ENCODE results near the gene CHRNA1. TPM values are rescaled to one million over a fixed set of nuclear protein-coding genes. Genes with fewer than 3 reads are reported as not detected.

CHRNA1 gene
- total RNA-seq, 1 experiment from 2014 or later = 1.8 TPM

GRCh38 chr2:174728096-174728495 is 36.2 kb downstream of the CHRNA1 start:
- no peak for DNase-seq
- Histone ChIP-seq H3K4me3 (ENCODE audit: low read length) (no peak overlapping the region), H3K27ac (ENCODE audit: low read length) (no peak overlapping the region), H4K20me1 (ENCODE audit: low read length) (no peaks in the 10 kb centered on the region), H2AFZ (ENCODE audit: low read length) (no peak overlapping the region), H3K9me3 (ENCODE audit: low read length) (no peaks in the 10 kb centered on the region), H3K4me1 (ENCODE audit: insufficient read depth, low read length) (no peaks in the 10 kb centered on the region), H3K4me2 (ENCODE audit: low read length) (no peak overlapping the region), H3K9me2 (replicated peaks; ENCODE audit: low read length) (no peaks in the 10 kb centered on the region), H3K36me3 (ENCODE audit: low read depth, low read length) (no peaks in the 10 kb centered on the region), H3K9ac (ENCODE audit: low read length) (no peak overlapping the region), H3F3A (ENCODE audit: low read length, unreplicated experiment) (no peaks in the 10 kb centered on the region), H3K27me3 (ENCODE audit: low read length) (peaks cover 16% of the 10 kb centered on the region), H3K79me2 (ENCODE audit: low read length) (no peaks in the 10 kb centered on the region)
- no peak for ATAC-seq
- no TSS peak for BruUV-seq (replicated peaks)
- intact Hi-C loops (cut with micrococcal nuclease) = no loop called here
- TF ChIP-seq EZH2phosphoT487 (IDR thresholded peaks at IDR 0.05; ENCODE audit: borderline replicate concordance, low read length) = no peak
- TF ChIP-seq CTCF (conservative IDR thresholded peaks at IDR 0.05; ENCODE audit: low read depth, low read length) = no peak
- no peak for TF ChIP-seq EZH2 (IDR thresholded peaks at IDR 0.05; ENCODE audit: low read length, unreplicated experiment)
- POLR2A ChIA-PET (ENCODE audit: unreplicated experiment) = no interaction called here
- CTCF ChIA-PET = no interaction called here

GRCh38 chr2:174726212-174726611 is 38.1 kb downstream of the CHRNA1 start:
- BruUV-seq (replicated peaks) = no TSS peak
- no peaks in the 10 kb centered on the region for H3K79me2 ChIP-seq (ENCODE audit: low read length)
- H3K9me3 ChIP-seq (ENCODE audit: low read length) = no peaks in the 10 kb centered on the region
- POLR2A ChIA-PET (ENCODE audit: unreplicated experiment) = no interaction called here
- TF ChIP-seq EZH2 (IDR thresholded peaks at IDR 0.05; ENCODE audit: low read length, unreplicated experiment) (no peak), CTCF (conservative IDR thresholded peaks at IDR 0.05; ENCODE audit: low read depth, low read length) (no peak), EZH2phosphoT487 (IDR thresholded peaks at IDR 0.05; ENCODE audit: borderline replicate concordance, low read length) (no peak)
- H4K20me1 ChIP-seq (ENCODE audit: low read length) = no peaks in the 10 kb centered on the region
- no peak overlapping the region for H3K4me3 ChIP-seq (ENCODE audit: low read length)
- CTCF ChIA-PET = no interaction called here
- H3K4me1 ChIP-seq (ENCODE audit: insufficient read depth, low read length) = no peaks in the 10 kb centered on the region
- H3K27ac ChIP-seq (ENCODE audit: low read length) = no peak overlapping the region
- H3K36me3 ChIP-seq (ENCODE audit: low read depth, low read length) = no peaks in the 10 kb centered on the region
- no peak overlapping the region for H3K4me2 ChIP-seq (ENCODE audit: low read length)
- H2AFZ ChIP-seq (ENCODE audit: low read length) = no peak overlapping the region
- no peaks in the 10 kb centered on the region for H3K27me3 ChIP-seq (ENCODE audit: low read length)
- no peak overlapping the region for H3K9ac ChIP-seq (ENCODE audit: low read length)
- intact Hi-C loops (cut with micrococcal nuclease) = no loop called here
- ATAC-seq = no peak
- no peaks in the 10 kb centered on the region for H3F3A ChIP-seq (ENCODE audit: low read length, unreplicated experiment)
- H3K9me2 ChIP-seq (replicated peaks; ENCODE audit: low read length) = no peaks in the 10 kb centered on the region
- DNase-seq = no peak

GRCh38 chr2:174722942-174723592 is 41.2 kb downstream of the CHRNA1 start:
- ATAC-seq = no peak
- no TSS peak for BruUV-seq (replicated peaks)
- Histone ChIP-seq H3K9me2 (replicated peaks; ENCODE audit: low read length) (no peaks in the 10 kb centered on the region), H3K79me2 (ENCODE audit: low read length) (no peaks in the 10 kb centered on the region), H4K20me1 (ENCODE audit: low read length) (no peaks in the 10 kb centered on the region), H3K27ac (ENCODE audit: low read length) (no peak overlapping the region), H3K9ac (ENCODE audit: low read length) (no peak overlapping the region), H3K36me3 (ENCODE audit: low read depth, low read length) (no peaks in the 10 kb centered on the region), H3K4me1 (ENCODE audit: insufficient read depth, low read length) (no peaks in the 10 kb centered on the region), H3K9me3 (ENCODE audit: low read length) (no peaks in the 10 kb centered on the region), H3F3A (ENCODE audit: low read length, unreplicated experiment) (no peaks in the 10 kb centered on the region), H3K4me3 (ENCODE audit: low read length) (no peak overlapping the region), H3K4me2 (ENCODE audit: low read length) (no peak overlapping the region), H3K27me3 (ENCODE audit: low read length) (no peaks in the 10 kb centered on the region), H2AFZ (ENCODE audit: low read length) (no peak overlapping the region)
- ChIA-PET POLR2A (ENCODE audit: unreplicated experiment) (no interaction called here), CTCF (no interaction called here)
- no peak for TF ChIP-seq EZH2 (IDR thresholded peaks at IDR 0.05; ENCODE audit: low read length, unreplicated experiment)
- TF ChIP-seq EZH2phosphoT487 (IDR thresholded peaks at IDR 0.05; ENCODE audit: borderline replicate concordance, low read length) = no peak
- no peak for TF ChIP-seq CTCF (conservative IDR thresholded peaks at IDR 0.05; ENCODE audit: low read depth, low read length)
- intact Hi-C loops (cut with micrococcal nuclease) = no loop called here
- no peak for DNase-seq

Measured in PC-3 (cell line).